Astrocyte (in vitro differentiated cells and primary cell): ENCODE data around the gene MTARC2.

Experiments used
- EZH2 ChIP-seq: IDR thresholded peaks from 2 replicates; pipeline ENCODE4 v1.6.1; 2012; ENCODE audit warnings: mild to moderate bottlenecking, low read length, inconsistent platforms; ENCODE audit not compliant: insufficient read depth
- TF ChIP-seq, protein P1 (sequence below): IDR thresholded peaks from 2 replicates; pipeline ENCODE4 v1.5.1; 2011; ENCODE audit warnings: low read depth, mild to moderate bottlenecking, inconsistent platforms, low read length, moderate library complexity; ENCODE audit not compliant: insufficient read depth

GRCh38 chr1:220732137-220732536, 16.0 kb upstream of the MTARC2 start:
- TF ChIP-seq EZH2 = no peak
- TF ChIP-seq, protein P1, sequence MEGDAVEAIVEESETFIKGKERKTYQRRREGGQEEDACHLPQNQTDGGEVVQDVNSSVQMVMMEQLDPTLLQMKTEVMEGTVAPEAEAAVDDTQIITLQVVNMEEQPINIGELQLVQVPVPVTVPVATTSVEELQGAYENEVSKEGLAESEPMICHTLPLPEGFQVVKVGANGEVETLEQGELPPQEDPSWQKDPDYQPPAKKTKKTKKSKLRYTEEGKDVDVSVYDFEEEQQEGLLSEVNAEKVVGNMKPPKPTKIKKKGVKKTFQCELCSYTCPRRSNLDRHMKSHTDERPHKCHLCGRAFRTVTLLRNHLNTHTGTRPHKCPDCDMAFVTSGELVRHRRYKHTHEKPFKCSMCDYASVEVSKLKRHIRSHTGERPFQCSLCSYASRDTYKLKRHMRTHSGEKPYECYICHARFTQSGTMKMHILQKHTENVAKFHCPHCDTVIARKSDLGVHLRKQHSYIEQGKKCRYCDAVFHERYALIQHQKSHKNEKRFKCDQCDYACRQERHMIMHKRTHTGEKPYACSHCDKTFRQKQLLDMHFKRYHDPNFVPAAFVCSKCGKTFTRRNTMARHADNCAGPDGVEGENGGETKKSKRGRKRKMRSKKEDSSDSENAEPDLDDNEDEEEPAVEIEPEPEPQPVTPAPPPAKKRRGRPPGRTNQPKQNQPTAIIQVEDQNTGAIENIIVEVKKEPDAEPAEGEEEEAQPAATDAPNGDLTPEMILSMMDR = no peak
